Testis (tissue), 3 donors: ENCODE data around the gene EEIG2. TPM values are rescaled to one million over a fixed set of nuclear protein-coding genes. Genes with fewer than 3 reads are reported as not detected.

Source experiments
- DNase-seq: peaks from one replicate; pipeline ENCODE4 v3.0.0-alpha.2; 2019
- H3K27ac ChIP-seq, 2 donors: fragments of 200-600 bp; sonication (generic); one replicate each; pipeline ENCODE4 v1.5.1; 2019
- H3K27me3 ChIP-seq: fragments of 200-600 bp; sonication (generic); one replicate; pipeline ENCODE4 v1.5.1; 2019
- H3K36me3 ChIP-seq: fragments of 200-600 bp; sonication (generic); one replicate; pipeline ENCODE4 v1.5.1; 2017; ENCODE audit warnings: low read depth; ENCODE audit errors: missing control alignments
- H3K4me1 ChIP-seq: fragments of 200-600 bp; sonication (generic); one replicate; pipeline ENCODE4 v1.5.1; 2019
- H3K4me3 ChIP-seq, 2 donors: fragments of 200-600 bp; sonication (generic); one replicate each; pipeline ENCODE4 v1.5.1; 2017 to 2019
- H3K9me3 ChIP-seq: fragments of 200-600 bp; sonication (generic); one replicate; pipeline ENCODE4 v1.5.1; 2017
- CTCF ChIP-seq, 3 experiments: fragments of 450-650 bp in 2 of 3; fragments of 200-600 bp in 1 of 3; sonication (generic) in 1 of 3; IDR thresholded peaks; one replicate each; pipeline ENCODE4 v1.5.1; 2016 to 2019; ENCODE audit warnings: antibody characterized with exemption in 3 of 3, mild to moderate bottlenecking in 2 of 3, moderate library complexity in 1 of 3
- POLR2A ChIP-seq: fragments of 450-650 bp; IDR thresholded peaks from one replicate; pipeline ENCODE4 v1.6.1; 2017; ENCODE audit warnings: antibody characterized with exemption, mild to moderate bottlenecking, moderate library complexity
- WGBS, 2 donors: methylation state at CpG; one replicate each; pipeline ENCODE4 v1.1.5; 2018; 5-methylcytosine and 5-hydroxymethylcytosine counted together
- intact Hi-C: fragments of 100-400 bp; cut with DNase I; formaldehyde crosslinking; loops from one replicate; pipeline ENCODE4 v1.15.1; 2023; ENCODE audit warnings: low total_unique reads
- polyA plus RNA-seq: library from polyadenylated mRNA; stranded (reverse); fragments of 350-450 nt; fragmentation: Illumina TruSeq; extraction: RNeasy Lipid Tissue Mini Kit (QIAGEN cat#74804); gene quantifications from one replicate; pipeline ENCODE4 v1.2.3, GENCODE V29; 2014; ENCODE audit warnings: low read depth, low replicate concordance; ENCODE audit not compliant: insufficient read depth
- total RNA-seq, 2 donors: library from RNA; depleted of rRNA; stranded (reverse); fragments of >200 nt; gene quantifications; one replicate each; pipeline ENCODE4 v1.2.3, GENCODE V29; 2016

The EEIG2 gene
- total and polyA plus RNA-seq, 3 donors from 2014 or later: 11.6 to 20.6 (median 14.7) TPM

DNA sequence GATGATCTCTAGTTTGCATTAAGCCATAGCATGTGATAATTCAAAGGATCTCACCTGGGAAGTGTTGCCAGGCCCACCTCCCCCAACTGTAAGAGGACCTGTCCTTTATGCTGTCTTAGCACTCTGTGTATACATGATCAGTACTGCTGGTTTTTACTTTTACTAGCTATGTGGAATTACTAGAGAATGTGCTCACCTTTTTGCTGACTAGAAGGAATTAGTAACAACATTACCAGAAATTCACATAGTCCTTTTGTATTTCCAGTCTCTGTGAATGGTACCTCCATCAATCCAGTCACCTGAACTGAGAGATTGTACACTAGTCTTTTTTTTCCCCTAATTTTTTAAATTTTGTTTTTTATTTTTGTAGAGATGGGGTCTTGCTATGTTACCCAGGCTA lies 46.6 kb downstream of the EEIG2 start:
- Histone ChIP-seq H3K27me3 (no peaks in the 10 kb centered on the region), H3K9me3 (no peaks in the 10 kb centered on the region), H3K27ac (no peak overlapping the region), H3K36me3 (no peaks in the 10 kb centered on the region), H3K4me1 (peaks cover 11% of the 10 kb centered on the region), H3K4me3 (no peak overlapping the region)
- DNase-seq: no peak
- intact Hi-C loops: no loop called here
- TF ChIP-seq CTCF (IDR thresholded peaks at IDR 0.05): no peak
- no peak for TF ChIP-seq POLR2A

DNA sequence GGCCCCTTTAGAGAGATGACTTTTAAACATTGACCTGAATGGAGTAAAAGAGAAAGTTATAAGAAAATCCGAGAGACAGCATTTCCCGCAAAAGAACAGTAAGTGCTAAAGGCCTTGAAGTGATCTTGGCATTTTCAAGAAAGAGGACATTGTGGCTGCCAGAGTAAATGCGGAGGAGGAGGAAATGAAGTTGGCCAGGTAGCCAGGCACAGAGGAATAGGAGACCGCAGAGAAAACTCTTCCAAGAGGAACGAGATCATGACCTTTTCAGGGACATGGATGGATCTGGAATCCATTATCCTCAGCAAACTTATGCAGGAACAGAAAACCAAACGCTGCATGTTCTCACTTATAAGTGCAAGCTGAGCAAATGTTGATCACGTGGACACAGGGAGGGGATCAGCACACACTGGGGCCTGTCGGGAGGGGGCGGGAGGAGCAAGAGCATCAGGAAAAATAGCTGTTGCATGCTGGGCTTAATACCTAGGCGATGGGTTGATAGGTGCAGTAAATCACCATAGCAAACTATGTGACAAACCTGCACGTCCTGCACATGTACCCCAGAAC lies 49.7 kb downstream of the EEIG2 start:
- WGBS, 2 donors: 35 to 40% methylated on average over 11 of the region's 11 CpGs
- DNase-seq: peak; percentile 45

More for the DNA sequence above, 49.7 kb downstream of the EEIG2 start:
- TF ChIP-seq POLR2A (no peak), CTCF (IDR thresholded peaks at IDR 0.05) (no peak)
- Histone ChIP-seq H3K4me1 (peaks cover 11% of the 10 kb centered on the region), H3K9me3 (no peaks in the 10 kb centered on the region), H3K36me3 (no peaks in the 10 kb centered on the region), H3K4me3 (no peak overlapping the region), H3K27ac (peak overlapping the region; percentile 33 to 77), H3K27me3 (no peaks in the 10 kb centered on the region)
- intact Hi-C loops: no loop called here

Other genes with a start within 250 kb of the EEIG2 start
- gene NBPF6, start 109.8 kb upstream of the EEIG2 start, total RNA-seq: 1 to 10 TPM; 1.8 to 6.8 TPM
- gene NBPF6, start 109.8 kb upstream of the EEIG2 start, polyA plus RNA-seq: 10.7 TPM
- 10 to 100 TPM; 70.9 to 72.0 TPM for gene HENMT1, start 101.0 kb downstream of the EEIG2 start, total RNA-seq
- 126 TPM for gene HENMT1, start 101.0 kb downstream of the EEIG2 start, polyA plus RNA-seq
- 10 to 100 TPM; 28.1 to 29.0 TPM for gene PRPF38B, start 132.2 kb downstream of the EEIG2 start, total RNA-seq
- gene PRPF38B, start 132.2 kb downstream of the EEIG2 start, polyA plus RNA-seq: 8.6 TPM
- 10 to 100 TPM in 1 of 2 donors, 1 to 10 TPM in 1; 7.6 to 11.2 TPM for gene FNDC7, start 152.8 kb downstream of the EEIG2 start, total RNA-seq
- gene FNDC7, start 152.8 kb downstream of the EEIG2 start, polyA plus RNA-seq: 3.2 TPM
- 10 to 100 TPM; 59.6 to 71.8 TPM for gene STXBP3, start 186.6 kb downstream of the EEIG2 start, total RNA-seq
- gene STXBP3, start 186.6 kb downstream of the EEIG2 start, polyA plus RNA-seq: 22.7 TPM